ENCODE measurements around the gene TBCB. TPM values are rescaled to one million over a fixed set of nuclear protein-coding genes. Genes with fewer than 3 reads are reported as not detected.

Gene TBCB
- total RNA-seq, 8 experiments from 2014 or later = 134 to 390 (median 281) TPM

DNA sequence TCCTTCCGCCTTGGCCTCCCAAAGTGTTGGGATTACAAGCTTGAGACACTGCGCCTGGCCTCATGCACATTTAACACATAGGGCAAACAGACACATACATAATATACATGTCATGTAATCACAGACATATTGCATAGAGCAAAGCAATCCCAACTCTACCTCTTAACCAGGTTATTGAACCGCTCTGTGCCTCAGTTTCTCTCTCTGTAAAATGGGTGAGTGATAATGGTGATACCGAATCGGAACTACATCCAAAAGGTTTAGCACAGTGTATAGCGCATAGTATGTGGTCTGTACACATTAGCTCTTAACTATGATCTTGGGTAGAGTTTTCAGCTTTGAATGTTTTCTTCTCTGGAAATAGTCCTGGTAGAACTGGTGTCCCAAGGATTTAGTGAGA is 29.4 kb downstream of the TBCB start:
- no peak overlapping the region for H3K27ac ChIP-seq
- in situ Hi-C loops (cut with MboI; ENCODE audit: low pct_unique_long_range_greater_than_20kb in 2 of 9, low sequenced_read_pairs in 9 of 9, unreplicated experiment in 9 of 9) = no loop called here
- H3K4me1 ChIP-seq (replicated peaks in 1 of 2) = peaks cover 5 to 6% of the 10 kb centered on the region in 2 donors
- 85 to 100% (median 95%) methylated on average over 3 to 6 of the region's 6 CpGs; no CpG with 5 or more reads in 4 of the 10 experiments for WGBS, 10 experiments
- H3K4me3 ChIP-seq = no peak overlapping the region
- ATAC-seq (replicated peaks in 6 of 8) = no peak

DNA sequence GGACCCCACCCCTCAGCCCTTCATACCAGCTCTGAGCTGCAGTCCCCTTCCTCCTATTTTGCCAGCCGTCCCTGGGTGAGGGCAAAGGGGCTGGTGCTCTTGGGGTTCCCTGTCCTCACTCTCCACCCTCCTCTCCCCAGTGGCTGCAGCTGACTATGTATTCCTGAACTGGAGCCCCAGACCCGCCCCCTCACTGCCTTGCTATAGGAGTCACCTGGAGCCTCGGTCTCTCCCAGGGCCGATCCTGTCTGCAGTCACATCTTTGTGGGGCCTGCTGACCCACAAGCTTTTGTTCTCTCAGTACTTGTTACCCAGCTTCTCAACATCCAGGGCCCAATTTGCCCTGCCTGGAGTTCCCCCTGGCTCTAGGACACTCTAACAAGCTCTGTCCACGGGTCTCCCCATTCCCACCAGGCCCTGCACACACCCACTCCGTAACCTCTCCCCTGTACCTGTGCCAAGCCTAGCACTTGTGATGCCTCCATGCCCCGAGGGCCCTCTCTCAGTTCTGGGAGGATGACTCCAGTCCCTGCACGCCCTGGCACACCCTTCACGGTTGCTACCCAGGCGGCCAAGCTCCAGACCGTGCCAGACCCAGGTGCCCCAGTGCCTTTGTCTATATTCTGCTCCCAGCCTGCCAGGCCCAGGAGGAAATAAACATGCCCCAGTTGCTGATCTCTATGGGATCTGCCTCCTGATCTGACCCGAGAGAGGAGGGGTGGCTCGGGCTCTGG is 34.6 kb downstream of the TBCB start:
- no peak overlapping the region for H3K27ac ChIP-seq
- 60 to 100% (median 87%) methylated on average over 1 to 6 of the region's 13 CpGs; no CpG with 5 or more reads in 4 of the 10 experiments for WGBS, 10 experiments
- no peak overlapping the region for H3K4me3 ChIP-seq
- no peaks in the 10 kb centered on the region for H3K4me1 ChIP-seq (replicated peaks in 1 of 2)
- peak in 2 of 8 experiments; percentile 4 to 24 for ATAC-seq (replicated peaks in 6 of 8)
- in situ Hi-C loops (cut with MboI; ENCODE audit: low pct_unique_long_range_greater_than_20kb in 2 of 9, low sequenced_read_pairs in 9 of 9, unreplicated experiment in 9 of 9) = no loop called here

DNA sequence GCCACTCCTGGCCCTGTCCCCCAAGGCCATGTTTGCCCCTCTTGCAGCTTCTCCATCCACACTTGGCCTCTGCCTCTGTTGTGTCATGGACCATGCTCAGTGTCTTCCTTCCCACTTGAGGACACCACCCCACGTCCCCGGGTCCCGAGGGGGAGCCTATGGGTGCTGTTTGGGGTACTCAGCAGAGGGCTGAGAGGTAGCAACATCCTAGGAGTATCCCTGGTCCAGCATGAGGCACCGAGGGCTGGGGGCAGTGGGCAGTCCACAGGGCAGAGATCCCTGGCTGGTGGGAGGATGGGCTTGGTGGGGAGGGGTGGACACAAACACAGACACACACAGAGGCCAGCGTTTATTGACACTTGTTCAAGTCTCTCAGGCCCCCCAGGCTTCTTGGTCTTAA is 35.3 kb downstream of the TBCB start:
- Histone ChIP-seq H3K4me3 (no peak overlapping the region), H3K4me1 (replicated peaks in 1 of 2) (no peaks in the 10 kb centered on the region), H3K27ac (no peak overlapping the region)
- in situ Hi-C loops (cut with MboI; ENCODE audit: low pct_unique_long_range_greater_than_20kb in 2 of 9, low sequenced_read_pairs in 9 of 9, unreplicated experiment in 9 of 9) = no loop called here
- WGBS, 10 experiments = no CpG with 5 or more reads among the region's 5 CpGs
- ATAC-seq (replicated peaks in 6 of 8) = peak in 4 of 8 experiments; percentile 12 to 34 (median 18)

DNA sequence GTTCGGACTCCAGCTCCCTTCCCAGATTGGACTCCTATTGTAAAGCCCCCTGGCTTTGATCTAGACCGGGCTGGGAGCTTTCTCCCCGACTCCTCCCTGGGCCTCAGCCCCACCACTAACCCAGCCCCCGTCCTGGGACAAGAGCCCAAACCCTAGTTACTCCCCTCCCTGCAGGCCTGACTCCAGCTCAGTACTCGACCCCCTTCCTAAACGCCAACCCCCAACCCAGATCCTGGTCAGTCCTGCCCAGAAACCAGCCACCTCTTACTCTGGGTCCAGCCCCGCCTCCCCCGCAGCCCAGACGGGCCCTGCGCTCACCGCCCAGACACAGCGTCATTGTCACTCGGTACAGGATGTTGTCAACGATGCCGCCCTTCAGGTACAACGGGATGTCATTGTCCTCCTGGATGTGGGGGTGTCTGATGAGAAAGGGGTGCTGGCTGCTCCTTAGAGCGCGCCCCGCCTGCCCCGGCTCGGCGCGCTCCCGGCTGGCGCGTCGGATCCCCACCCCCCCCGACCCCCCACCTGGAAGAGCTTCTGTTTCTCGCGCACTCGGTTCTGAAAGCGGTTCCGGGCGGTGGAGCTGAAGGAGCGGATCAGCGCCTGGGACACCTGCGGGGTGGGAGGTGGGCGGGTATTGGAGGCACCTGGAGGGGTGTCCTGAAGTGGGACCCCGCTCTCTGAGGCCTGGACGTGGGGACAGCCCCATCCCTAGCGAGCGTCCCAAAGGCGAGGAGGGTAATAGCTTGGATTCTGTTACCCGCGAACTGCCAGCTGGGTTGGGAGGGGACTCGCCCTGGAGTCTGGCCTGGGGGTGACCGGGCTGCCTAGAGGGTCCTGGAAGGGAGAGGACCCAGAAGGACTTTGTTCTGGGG is 36.1 kb downstream of the TBCB start:
- no peak overlapping the region for H3K27ac ChIP-seq
- no peaks in the 10 kb centered on the region for H3K4me1 ChIP-seq (replicated peaks in 1 of 2)
- in situ Hi-C loops (cut with MboI; ENCODE audit: low pct_unique_long_range_greater_than_20kb in 2 of 9, low sequenced_read_pairs in 9 of 9, unreplicated experiment in 9 of 9) = no loop called here
- 50 to 100% (median 67%) methylated on average over 1 to 2 of the region's 47 CpGs; no CpG with 5 or more reads in 7 of the 10 experiments for WGBS, 10 experiments
- no peak overlapping the region for H3K4me3 ChIP-seq
- peak; percentile 11 to 36 (median 25) for ATAC-seq (replicated peaks in 6 of 8)

DNA sequence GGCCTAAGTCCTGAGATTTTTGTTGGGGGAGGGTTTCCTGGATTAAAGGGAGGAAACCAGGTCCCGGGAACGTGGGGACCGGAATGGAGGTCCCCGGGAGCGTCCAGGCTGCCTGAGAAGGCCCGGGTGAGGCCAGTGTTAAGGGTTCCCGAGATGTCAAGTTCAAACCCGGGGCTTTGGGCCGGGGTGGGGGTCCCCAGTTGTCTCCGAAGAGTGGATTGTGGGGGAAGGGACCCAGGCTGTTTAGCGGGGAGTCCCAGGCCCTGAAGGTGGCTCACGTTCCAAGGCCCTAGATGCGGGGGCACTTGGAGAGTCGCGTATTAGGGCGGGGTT is 36.7 kb downstream of the TBCB start:
- Histone ChIP-seq H3K4me3 (no peak overlapping the region), H3K27ac (no peak overlapping the region), H3K4me1 (replicated peaks in 1 of 2) (no peaks in the 10 kb centered on the region)
- in situ Hi-C loops (cut with MboI; ENCODE audit: low pct_unique_long_range_greater_than_20kb in 2 of 9, low sequenced_read_pairs in 9 of 9, unreplicated experiment in 9 of 9) = no loop called here
- 93% methylated on average over 3 of the region's 16 CpGs; no CpG with 5 or more reads in 9 of the 10 experiments for WGBS, 10 experiments
- peak in 5 of 8 experiments; percentile 1 to 24 (median 9) for ATAC-seq (replicated peaks in 6 of 8)

DNA sequence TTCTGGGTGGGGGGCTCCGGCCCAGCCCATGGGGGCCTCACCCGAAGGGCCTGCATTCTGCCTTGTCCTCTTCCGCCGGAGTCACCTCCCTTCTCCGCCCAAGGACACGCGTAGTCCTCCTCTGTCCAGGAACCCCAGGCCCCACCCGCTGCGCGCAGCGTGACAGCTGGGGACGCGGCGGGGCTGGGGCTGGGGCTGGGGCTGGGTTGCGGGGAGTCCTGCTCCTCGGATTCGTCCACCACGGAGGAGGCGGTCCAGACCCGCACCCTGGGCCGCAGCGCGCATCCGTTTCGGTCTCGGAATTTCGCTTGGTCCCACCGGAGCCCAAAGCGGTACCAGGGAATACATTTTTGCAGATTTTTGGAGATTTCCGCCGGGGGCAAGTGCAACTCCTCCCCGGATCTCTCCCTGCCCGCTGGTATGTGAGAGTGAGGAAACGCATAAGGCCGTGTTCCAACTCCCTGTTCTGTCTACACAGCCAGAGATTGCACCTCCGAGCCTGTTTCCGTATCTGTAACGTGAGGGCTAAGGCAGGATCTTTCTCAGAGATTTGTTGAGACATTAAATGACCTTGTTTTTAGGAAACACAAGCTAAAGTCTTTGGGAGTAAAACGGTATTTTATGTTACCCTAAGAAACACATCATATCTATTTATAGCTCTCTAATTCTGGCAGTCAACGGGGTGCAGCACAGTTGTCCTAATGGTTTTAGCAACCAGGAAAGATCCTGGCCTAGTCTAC is 37.3 kb downstream of the TBCB start, which contains the start of gene COX7A1:
TSS of gene COX7A1 (minus strand) at position 96 of the 740 bp plus-strand sequence. CDS start at position 56, 40 bp downstream.
- no peak within 1 kb of the TSS for H3K27ac ChIP-seq
- H3K4me3 ChIP-seq = no peak within 1 kb of the TSS
- 13 to 100% (median 66%) methylated on average over 1 to 19 of the region's 40 CpGs; no CpG with 5 or more reads in 2 of the 10 experiments for WGBS, 10 experiments
- in situ Hi-C loops (cut with MboI; ENCODE audit: low pct_unique_long_range_greater_than_20kb in 2 of 9, low sequenced_read_pairs in 9 of 9, unreplicated experiment in 9 of 9) = no loop called here
- no peaks in the 10 kb centered on the region for H3K4me1 ChIP-seq (replicated peaks in 1 of 2)
- ATAC-seq (replicated peaks in 6 of 8) = peak in 7 of 8 experiments; percentile 17 to 68 (median 36)

DNA sequence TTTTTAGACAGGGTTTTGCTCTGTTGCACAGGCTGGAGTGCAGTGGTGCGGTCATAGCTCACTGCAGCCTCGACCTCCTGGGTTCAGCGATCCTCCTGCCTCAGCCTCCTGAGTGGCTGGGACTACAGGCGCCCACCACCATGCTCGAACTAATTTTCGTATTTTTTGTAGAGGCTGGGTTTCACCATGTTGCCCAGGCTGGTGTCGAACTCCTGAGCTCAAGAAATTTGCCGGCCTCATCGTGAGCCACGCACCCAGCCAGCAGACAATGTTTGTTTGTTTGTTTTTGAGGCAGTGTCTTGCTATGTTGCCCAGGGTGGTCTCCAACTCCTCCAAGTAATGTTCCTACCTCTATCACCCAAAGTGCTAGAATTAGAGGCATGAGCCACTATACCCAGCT is 37.9 kb downstream of the TBCB start:
- in situ Hi-C loops (cut with MboI; ENCODE audit: low pct_unique_long_range_greater_than_20kb in 2 of 9, low sequenced_read_pairs in 9 of 9, unreplicated experiment in 9 of 9) = no loop called here
- no peak overlapping the region for H3K27ac ChIP-seq
- no peak overlapping the region for H3K4me3 ChIP-seq
- H3K4me1 ChIP-seq (replicated peaks in 1 of 2) = no peaks in the 10 kb centered on the region
- WGBS, 10 experiments = 87 to 100% (median 96%) methylated on average over 3 to 8 of the region's 10 CpGs; no CpG with 5 or more reads in 3 of the 10 experiments
- ATAC-seq (replicated peaks in 6 of 8) = no peak

DNA sequence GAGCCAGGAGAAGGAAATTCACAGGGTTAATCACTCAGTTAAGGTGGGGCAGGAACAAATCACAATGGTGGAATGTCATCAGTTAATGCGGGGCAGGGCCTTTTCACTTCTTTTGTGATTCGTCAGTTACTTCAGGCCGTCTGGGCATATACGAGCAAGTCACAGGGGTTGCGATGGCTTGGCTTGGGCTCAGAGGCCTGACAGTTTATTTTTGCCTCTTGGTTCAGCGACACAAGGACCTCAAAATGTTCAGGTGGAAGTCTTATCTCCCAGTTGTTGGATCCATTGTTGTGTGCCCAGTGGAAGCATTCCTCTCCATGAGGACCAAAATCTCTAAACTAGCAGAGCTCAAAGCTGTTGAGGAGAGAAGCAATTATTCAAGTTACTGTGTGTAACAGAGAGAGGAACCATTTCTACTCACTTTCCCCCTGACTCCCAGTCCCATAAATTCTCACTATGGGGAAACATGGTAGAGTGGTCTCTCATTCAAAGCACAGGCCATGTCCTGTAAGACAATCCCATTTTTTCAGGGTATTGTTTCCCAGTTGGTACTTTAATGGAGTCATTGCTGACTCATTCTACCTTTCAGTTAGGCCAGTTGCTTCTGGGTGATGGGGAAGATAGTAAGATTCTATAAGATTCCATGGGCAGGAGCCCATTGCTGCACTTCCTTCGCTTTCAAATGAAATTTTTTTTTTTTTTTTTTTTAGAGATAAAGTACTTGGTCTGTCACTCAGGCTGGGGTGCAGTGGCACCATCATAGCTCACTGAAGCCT is 45.7 kb downstream of the TBCB start:
- no peaks in the 10 kb centered on the region for H3K4me1 ChIP-seq (replicated peaks in 1 of 2)
- H3K4me3 ChIP-seq = no peak overlapping the region
- 48 to 100% (median 83%) methylated on average over 1 to 5 of the region's 7 CpGs; no CpG with 5 or more reads in 3 of the 10 experiments for WGBS, 10 experiments
- ATAC-seq (replicated peaks in 6 of 8) = no peak
- H3K27ac ChIP-seq = no peak overlapping the region
- in situ Hi-C loops (cut with MboI; ENCODE audit: low pct_unique_long_range_greater_than_20kb in 2 of 9, low sequenced_read_pairs in 9 of 9, unreplicated experiment in 9 of 9) = no loop called here

DNA sequence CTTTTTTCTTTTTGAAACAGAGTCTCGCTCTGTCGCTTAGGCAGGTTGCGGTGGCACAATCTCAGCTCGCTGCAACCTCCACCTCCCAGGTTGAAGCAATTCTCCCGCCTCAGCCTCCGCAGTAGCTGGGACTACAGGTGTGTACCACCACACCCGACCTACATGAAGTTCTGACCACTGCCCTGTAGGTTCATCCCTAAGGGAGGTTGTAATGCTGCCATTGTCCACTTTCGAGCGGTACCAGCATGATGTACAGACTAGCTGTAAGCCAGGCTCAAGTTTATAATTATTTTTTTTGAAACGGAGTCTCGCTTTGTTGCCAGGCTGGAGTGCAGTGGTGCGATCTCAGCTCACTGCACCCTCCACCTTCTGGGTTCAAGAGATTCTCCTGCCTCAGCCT is 48.5 kb downstream of the TBCB start:
- in situ Hi-C loops (cut with MboI; ENCODE audit: low pct_unique_long_range_greater_than_20kb in 2 of 9, low sequenced_read_pairs in 9 of 9, unreplicated experiment in 9 of 9) = no loop called here
- H3K27ac ChIP-seq = no peak overlapping the region
- ATAC-seq (replicated peaks in 6 of 8) = no peak
- H3K4me3 ChIP-seq = no peak overlapping the region
- no peaks in the 10 kb centered on the region for H3K4me1 ChIP-seq (replicated peaks in 1 of 2)
- WGBS, 10 experiments = 88 to 100% (median 100%) methylated on average over 1 to 11 of the region's 12 CpGs; no CpG with 5 or more reads in 3 of the 10 experiments

DNA sequence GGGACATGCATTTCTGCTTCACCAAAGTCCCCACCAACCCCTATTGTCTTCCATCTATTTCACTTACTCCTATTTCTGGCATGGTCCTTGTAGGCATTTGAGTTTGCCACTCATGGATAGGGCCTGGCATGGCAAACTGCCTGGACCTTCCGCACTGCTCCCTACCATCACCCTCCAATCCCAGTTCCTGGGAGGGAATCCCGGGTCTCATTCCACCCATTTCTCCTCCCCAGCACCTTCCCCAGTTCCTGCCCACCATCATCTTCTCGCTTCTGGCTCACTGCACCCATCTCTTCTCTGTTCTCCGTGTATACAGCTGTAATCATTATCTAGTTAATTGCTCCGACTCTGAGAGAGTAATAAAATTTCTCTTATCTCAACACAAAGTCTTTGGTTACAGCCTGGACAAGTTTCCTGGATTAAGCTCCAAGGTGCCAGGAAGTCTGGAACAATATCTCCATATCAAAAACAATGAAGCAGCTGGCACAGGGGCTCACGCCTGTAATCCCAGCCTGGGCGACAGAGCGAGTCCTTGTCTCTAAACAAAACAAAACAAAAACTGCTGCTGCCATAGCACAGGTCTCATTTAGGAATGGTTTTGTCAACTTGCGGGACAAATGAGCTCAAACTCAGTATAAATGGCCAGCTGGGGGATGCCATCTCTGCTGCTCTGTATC is 54.0 kb downstream of the TBCB start:
- H3K27ac ChIP-seq = no peak overlapping the region
- WGBS, 10 experiments = 40 to 92% (median 81%) methylated on average over 1 to 9 of the region's 9 CpGs; no CpG with 5 or more reads in 2 of the 10 experiments
- H3K4me1 ChIP-seq (replicated peaks in 1 of 2) = no peaks in the 10 kb centered on the region
- ATAC-seq (replicated peaks in 6 of 8) = peak in 3 of 8 experiments; percentile 43 to 48 (median 47)
- in situ Hi-C loops (cut with MboI; ENCODE audit: low pct_unique_long_range_greater_than_20kb in 2 of 9, low sequenced_read_pairs in 9 of 9, unreplicated experiment in 9 of 9) = no loop called here
- no peak overlapping the region for H3K4me3 ChIP-seq

DNA sequence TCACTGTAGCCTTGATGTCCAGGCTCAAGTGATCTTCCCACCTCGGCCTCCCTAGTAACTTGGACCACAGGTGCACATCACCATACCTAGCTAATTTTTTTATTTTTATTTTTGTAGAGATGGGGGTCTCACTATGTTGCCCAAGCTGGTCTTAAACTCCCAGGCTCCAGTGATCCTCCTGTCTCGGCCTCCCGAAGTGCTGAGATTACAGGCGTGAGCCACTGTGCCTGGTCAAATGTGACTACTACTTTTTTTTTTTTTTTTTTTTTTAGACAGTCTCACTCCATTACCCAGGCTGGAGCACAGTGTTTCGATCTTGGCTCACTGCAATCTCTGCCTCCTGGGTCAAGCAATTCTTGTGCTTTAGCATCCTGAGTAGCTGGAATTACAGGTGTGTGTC is 57.6 kb downstream of the TBCB start:
- WGBS, 10 experiments = 73 to 100% (median 92%) methylated on average over 1 to 5 of the region's 5 CpGs; no CpG with 5 or more reads in 4 of the 10 experiments
- no peak overlapping the region for H3K27ac ChIP-seq
- ATAC-seq (replicated peaks in 6 of 8) = no peak
- no peak overlapping the region for H3K4me3 ChIP-seq
- in situ Hi-C loops (cut with MboI; ENCODE audit: low pct_unique_long_range_greater_than_20kb in 2 of 9, low sequenced_read_pairs in 9 of 9, unreplicated experiment in 9 of 9) = loop anchor here in 1 of 9 experiments (10.0 kb wide), 1 partner anchor 48 kb away; no protein-coding TSS in a partner anchor
- H3K4me1 ChIP-seq (replicated peaks in 1 of 2) = no peaks in the 10 kb centered on the region

All from motor neuron (in vitro differentiated cells).